HG02852 (cell line): ENCODE data around the gene CCT3.
"Not testable (repeated sequence)": the region's sequence is repeated elsewhere in the genome, so short reads cannot be mapped to it uniquely, and the experiment has no call there.

Source experiments
- ATAC-seq: cut with Tn5 transposase; IDR thresholded peaks from one replicate; pipeline ENCODE4 v1.9.1; 2021; ENCODE audit warnings: mild to moderate bottlenecking, moderate library complexity; ENCODE audit not compliant: unreplicated experiment

The CCT3 gene

DNA sequence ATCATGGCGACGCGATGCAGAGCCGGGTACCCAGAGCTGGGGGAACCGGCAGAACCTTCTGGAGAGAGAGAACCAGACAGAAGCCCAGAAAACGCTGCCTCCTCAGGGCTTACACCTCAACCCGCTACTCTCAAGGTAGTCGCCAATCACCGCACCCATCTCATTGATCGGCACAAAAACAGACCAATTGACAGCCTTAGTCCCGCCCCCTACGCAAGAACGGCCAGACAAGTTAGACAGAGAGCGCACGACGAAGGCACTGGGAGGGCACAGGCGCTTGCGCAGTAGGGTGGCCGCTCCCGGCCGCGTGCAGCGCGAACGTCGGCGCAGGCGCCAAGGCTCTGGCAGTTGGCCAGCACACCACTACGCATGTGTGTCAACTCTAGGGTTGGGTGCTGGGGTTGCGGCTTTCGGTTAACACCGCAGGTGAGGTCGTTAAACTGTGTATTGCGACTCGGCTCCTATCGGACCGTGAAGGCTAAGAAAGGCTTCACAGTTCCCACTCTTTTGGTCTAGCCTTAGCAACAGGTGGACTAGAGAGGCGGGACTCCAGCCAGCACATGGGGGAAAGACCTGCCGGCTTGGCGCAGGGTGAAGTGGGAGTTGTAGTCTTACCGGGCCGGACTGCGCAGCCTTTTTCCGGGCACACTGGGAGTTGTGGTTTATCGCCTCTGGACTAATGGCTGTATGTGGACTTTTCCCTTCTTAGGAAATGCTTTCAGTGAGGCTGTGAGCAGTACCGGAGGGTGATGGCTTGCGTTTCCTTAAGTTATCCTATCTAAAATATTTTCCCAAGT lies at the start of gene CCT3, which contains the start of gene TSACC:
TSS of gene CCT3 (minus strand) at position 113 of the 797 bp plus-strand sequence. CDS start at position 5, 108 bp downstream.
TSS of gene TSACC (plus strand) at position 347 of the 797 bp plus-strand sequence. CDS start 1,232 bp downstream, outside the sequence.
- ATAC-seq: peak; percentile 94

DNA sequence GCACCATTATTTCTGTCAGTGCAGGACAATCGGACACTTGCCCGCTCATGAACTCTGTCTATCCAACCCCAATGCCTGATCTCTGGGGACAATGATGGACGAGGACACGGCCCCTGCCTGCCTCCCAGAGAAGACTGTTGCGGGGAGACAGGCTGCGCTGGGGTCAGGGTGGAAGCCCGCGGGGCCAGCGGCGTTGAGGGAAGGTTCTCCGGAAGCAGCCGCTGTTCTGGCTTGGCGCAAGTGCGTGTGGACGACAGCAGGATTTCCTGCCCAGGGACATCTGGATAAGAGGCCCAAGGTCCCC lies 49.7 kb upstream of the CCT3 start:
- ATAC-seq: no peak

DNA sequence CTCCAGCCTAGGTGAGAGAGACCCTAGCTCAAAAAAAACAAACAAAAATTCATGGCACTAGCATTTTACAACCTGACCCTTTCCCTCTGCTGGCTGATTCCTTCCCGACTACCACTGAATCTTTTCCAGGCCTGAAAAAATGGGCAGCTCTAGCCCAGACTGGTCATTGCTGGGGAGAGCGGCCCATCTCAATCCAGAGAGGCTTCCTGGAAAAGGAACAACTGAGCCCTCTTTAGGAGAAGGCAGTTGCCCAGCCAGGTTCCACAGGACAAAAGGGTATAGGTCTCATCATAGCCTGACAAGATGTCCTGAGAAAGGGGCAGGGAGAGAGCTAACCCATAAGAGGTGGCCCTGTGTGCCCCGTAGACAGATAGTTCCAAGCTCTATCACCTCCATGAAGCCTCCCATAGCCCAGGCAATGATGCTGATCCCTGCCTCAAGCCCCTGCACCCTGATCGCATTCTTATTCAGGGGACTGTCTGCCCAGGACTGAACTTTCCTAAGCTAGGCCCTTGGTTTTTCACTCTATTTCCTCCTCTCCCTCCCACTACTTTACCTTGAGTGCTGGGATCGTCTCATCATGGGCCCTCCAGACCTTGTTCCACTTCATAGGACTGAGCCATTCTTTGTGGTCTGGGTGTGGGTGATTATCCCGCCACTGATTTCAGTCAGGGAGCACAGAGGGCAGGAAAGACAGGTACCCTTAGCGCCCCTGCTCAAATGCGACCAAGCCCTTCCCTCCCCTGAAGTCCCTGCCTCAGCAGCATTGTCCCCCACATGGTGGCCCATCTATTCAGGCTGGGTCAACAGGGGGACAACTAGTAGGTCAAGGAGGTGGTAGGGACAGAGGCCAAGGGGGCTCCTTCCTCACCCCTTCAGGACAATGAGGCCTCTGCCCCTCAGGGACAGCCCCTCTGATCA lies 49.1 kb upstream of the CCT3 start:
- ATAC-seq: no peak

DNA sequence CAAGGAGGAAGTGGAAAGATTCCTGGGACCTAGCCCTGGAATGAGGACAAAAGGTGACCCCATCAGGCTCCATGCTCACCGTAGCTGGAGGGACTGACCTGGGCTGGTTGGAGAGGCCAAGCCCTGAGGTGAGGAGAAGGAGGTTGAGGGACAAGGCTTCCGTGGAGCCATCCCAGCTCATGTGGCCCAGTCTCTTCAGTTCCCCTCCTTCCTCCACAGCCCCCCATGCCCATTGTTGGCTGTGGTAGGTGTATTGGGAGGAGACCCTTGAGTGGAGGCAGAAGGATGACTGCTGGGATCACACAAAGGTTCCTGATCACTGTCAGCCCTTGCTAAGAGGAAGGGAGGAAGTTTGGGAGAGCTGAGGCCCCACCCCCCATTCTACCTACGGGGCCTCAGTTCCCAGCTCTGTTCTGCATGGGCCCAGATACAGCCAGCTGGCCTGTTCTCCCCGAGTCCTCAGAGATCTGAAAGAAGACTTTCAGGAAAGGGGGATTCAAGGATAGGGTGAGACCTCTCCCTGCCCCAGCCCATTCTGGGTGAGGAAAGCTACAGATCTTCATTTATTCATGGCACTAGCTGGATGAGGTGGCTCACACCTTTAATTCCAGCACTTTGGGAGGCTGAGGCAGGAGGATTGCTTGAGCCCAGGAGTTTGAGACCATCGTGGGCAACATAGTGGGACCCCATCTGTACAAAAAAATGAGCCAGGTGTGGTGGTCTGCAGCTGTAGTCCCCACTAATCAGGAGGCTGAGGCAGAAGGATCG lies 48.2 kb upstream of the CCT3 start:
- no peak for ATAC-seq

DNA sequence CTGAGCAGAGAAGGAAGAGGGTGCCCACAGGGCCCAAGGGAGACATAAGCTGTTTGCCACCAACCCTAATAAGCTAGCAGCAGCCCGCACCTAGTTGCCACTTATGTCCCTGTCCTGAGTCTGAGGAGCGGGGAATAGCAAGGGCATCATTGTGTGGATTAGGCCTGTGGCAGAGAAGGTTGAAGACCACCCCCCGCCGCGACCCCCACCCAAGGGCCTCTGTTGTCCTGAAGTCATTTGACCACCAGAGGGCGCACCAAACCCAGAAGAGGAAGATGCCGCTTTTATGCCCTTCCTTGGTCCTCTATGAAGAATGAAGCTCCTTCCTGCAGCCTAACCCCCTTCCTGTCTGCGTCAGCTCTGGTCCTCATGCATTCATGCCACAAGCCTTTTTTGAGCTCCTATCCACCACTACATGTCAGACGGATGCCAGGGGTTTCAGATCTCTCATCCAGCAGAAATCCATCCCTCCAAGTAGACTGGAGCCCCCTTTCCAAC lies 47.5 kb upstream of the CCT3 start:
- ATAC-seq: no peak

DNA sequence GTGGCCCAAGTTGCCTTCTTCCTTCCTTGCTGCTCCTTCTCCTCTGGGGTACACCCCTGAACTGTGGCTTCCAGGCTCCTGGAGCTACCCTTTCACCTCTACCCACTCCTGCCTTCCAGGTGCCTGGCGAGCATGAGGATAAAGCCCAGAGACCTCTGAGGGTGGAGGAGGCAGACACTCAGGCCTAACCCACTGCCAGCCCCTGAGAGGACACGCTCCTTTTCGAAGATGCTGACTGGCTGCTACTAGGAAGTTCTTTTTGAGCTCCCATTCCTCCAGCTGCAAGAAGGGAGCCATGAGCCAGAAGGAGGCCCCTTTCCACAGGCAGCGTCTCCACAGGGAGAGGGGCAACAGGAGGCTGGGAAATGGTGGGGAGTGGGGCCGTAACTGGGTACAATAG lies 46.6 kb upstream of the CCT3 start:
- no peak for ATAC-seq

DNA sequence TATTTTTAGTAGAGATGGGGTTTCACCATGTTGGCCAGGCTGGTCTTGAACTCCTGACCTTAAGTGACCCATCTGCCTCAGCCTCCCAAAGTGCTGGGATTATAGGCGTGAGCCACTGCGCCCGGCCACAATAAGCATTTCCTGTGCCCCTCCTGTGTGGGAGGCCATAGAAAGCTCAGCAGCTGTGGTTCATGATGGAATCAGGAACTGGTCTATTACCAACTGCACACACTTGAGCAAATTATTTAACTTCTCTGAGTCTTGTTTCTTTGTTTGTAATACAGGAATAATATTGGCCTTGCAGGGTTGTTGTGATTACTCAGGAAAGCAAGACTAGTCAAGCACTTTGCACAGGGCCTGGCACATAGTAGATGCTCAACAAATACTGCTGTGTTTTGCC lies 45.9 kb upstream of the CCT3 start:
- ATAC-seq: no peak

DNA sequence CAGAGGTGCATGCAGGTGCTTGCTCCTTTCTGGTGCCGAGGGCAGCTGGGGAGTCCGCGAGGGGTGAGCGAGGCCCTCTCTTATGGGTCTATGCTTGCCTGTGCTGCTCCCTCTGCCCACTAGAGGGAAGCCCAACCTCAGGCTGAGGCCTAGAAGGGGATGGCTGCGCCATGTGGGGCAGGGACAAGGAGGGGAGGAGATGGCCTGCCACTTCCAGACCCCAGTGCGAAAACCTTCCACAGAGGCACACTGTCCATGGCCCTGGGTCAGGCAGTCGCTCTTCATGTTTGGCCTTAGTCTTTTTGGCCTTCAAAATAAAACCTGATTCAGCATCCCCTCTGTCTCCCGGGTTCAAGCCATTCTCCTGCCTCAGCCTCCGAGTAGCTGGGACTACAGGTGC lies 44.9 kb upstream of the CCT3 start:
- no peak for ATAC-seq

DNA sequence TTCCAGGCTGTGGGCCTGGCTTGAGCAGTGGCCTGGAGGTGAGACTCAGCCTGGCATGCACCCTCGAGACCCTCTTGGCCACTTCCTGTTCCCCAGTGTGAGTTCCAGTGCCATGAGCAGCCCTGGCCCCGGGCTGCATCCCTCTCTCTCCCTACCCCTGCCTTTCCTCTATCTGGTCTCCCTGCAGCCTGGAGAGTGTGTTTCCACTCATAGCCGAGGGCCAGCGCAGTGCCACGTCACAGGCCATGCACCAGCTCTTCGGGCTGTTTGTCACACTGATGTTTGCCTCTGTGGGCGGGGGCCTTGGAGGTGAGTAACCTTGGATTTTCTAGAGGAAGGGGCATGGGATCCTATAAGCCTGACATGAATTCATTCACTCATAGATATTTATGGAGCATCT lies 44.5 kb upstream of the CCT3 start:
- ATAC-seq: no peak

DNA sequence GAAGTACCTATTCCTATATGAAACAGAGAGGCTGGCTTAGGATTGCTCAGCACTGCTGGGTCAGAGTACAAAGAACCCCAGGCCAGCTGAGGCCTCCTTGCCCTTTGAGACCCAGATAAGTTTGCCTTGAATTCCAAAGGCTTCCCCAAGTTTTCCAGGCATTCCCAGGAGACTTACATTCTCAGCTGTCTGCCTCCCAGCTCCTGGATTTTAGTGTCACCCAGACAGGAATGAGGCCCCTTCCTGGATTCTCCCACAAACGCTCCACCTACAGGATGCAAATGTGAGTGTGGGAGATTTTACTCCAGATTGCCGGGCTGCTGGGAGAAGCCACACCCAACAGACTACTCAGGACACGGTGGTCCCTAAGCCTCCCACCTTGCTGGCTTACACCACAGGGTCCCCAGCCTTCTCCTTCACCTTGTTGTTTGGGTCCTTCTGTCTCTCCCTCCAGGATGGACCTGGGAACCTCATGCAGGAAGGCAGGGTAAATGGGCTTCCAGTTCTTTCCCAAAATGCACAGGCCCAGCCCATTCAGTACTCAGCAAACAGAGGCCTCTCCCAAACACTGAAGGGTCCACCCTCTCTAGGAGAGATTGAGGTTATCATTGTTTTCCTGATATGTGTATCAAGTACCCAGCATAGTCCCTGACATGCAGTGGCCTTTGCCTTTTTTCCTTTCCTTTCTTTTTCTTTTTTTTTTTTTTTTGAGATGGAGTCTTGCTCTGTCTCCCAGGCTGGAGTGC lies 41.5 kb upstream of the CCT3 start:
- ATAC-seq: no peak

DNA sequence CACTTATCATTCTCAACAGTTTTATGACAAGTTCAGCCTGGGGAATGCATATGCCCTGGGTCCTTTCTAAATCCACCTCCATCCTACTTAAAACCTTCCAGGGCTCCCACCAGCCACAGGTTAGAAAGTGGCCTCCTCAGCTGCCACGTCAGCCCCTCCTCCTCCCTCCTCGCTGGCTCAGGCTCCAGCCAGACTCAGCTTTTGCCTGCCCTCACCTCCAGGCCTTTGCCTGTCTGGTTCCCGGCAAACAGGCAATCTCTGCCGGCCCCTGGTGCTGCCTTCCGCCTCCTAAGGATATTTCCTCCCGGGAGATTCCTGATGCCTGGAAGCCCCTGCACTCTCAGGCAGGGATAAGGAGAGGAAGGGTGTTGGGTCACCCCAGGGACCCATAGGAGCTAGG lies 40.5 kb upstream of the CCT3 start:
- no peak for ATAC-seq

DNA sequence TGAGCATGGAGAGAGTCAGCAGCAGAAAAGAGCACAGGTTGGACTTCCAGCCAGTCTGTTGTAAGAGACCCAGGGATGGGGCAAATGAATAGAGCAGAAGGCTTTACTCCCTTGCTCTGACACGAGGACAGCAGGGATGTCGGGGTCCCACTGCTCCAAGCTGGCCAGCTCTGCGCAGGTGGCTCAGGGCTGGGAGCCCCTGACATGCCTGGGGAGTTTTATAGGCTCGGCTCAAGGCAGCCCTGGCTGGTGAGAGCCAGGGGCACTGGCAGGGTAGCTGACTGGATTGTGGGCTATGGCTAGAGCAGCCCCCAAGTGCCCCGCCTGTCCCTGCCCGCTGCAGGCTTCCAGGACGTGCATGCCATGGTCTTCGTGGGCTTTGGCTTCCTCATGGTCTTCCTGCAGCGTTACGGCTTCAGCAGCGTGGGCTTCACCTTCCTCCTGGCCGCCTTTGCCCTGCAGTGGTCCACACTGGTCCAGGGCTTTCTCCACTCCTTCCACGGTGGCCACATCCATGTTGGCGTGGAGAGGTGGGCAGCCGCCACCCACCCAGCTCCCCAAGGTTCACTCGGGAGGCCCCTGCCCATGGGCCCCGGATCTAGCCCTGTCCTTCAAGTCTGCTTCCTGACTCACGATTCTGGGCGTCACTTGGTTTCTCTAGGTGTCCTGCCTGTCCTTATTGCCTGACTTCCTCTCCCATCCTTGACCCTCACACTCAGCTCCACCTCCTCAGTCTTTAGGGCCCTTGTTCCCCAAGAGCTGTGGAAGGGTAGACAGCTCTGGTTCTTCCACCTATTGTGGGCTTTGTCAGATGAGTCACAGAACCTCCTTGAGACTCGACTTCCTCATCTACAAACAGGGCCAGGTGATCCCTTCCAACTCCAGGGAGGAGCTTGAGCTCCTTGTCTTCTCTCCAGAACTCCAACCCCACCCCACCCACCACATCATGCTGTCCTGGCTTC lies 39.1 kb upstream of the CCT3 start:
- ATAC-seq: no peak

DNA sequence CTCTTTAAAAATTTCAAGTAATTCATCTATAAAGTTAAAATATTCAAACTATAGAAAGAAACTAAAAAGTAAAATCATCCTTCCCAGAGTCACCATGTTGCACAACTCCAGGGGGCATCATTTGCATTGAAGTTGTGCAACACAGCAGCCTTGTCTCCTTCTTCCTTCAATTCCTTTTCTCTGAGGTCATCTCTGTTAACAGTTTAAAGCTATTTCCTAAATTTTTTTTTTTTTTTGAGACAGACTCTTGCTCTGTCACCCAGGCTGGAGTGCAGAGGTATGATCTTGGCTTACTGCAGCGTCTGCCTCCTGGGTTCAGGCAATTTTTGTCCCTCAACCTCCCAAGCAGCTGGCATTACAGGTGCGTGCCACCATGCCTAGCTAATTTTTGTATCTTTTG lies 38.1 kb upstream of the CCT3 start:
- ATAC-seq: no peak

DNA sequence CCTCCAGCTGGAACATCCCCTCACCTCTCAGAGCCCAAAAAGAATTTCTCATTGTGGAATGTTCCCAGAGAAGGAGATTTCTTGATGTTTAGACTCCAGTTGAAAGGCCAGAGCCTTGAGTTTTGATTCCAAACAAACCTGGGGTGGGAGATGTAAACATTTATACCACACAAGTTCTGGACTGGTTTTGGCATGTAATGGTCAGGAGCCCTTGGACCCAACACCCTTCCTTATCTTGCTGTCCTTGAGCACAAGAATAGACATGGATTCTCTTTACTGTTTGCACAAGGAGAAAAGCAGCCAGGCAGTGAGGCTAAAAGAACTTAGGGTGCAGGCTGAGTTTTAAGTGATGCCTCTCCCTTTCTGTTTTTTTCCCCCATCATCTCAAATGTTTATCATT lies 35.5 kb upstream of the CCT3 start:
- no peak for ATAC-seq

DNA sequence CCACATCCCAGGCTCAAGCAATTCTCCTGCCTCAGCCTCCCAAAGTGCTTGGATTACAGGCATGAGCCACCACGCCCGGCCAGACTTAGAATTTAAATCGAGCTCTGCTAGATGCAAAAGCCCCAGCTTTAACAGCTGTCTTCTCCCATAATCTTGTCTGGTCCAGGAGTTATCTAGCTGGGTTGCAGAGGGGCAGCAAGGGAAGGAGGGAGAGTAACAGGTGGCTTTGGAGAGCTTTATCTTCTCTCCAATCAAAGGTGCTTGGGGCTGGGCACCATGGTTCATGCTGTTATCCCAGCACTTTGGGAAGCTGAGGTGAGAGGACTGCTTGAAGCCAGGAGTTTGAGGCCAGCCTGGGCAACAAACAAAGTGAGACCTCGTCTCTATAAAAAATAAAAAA lies 34.8 kb upstream of the CCT3 start:
- ATAC-seq: no peak

DNA sequence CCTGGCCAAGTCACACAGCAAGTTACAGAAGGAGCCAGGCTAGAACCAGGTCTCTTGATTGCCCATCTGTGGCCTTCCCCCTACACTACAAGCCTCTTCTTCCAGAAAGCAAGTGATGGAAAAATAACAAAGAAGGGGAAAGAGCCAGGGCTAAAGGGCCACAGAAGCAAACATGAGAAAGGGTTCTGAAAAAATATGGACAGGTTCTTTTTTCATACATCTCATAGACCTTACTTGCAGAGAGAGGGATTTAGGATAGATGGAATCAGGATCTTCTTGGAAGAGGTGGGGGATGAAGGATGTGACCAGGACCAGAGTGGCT lies 34.1 kb upstream of the CCT3 start:
- ATAC-seq: no peak

DNA sequence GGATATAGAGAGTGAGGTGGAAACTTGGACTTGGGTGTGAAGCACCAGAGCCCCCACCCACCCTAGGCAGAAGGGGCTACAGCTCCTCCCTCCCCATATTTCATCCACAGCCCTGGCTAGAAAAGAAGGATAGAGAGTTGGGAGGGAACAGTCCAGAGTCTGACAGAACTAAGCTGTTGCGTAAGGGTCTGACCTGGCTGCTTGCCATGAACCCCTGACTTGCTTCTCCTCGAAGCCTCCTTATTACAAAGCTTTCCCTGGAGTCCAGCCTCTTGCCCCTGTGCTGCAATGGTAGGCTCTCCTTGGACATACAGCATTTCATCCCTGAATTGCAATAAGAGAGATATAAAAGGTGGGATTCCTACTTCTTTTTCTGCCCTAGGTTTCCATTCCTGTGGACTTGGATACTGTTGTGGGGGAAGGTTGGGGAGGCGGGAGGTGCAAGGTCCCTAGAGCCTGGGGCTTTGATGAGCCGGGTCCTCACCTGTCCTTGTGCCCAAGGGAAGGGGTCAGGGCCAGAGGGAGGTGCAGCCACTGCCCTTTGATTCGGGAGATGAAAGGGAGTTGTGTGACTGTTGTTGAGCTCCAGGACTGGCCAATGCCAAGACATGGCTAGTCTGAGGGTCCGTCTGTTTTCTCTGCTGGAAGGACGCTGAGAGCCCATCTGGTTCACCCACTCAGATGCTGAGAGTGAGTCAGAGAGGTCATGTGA lies 33.6 kb upstream of the CCT3 start:
- ATAC-seq: no peak

DNA sequence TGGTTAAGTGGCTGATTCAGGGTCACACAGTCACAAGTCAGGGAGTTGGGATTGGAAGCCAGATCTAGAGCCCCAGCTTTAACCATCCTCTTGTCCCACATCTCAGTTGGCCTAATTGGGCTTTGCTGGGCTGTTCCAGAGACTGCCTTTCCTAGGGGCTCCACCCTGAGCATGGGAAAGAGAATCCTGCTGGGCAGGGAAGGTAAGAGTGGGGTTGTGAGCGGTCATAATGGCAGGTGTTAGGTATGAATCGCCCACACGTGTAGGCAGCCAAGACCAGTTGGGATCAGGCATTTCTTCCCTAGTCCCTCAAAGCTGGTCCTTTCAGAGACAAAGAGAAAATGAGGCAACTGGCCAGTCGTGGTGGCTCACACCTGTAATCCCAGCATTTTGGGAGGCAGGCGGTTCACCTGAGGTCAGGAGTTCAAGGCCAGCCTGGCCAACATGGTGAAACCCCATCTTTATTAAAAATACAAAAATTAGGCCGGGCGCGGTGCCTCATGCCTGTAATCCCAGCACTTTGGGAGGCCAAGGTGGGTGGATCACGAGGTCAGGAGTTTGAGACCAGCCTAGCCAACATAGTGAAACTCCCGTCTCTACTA lies 31.7 kb upstream of the CCT3 start:
- ATAC-seq: not testable (repeated sequence)
